Panc1 (cell line): ENCODE results near the gene ZNF552. TPM values are rescaled to one million over a fixed set of nuclear protein-coding genes. Genes with fewer than 3 reads are reported as not detected.
"Not testable (repeated sequence)": the region's sequence is repeated elsewhere in the genome, so short reads cannot be mapped to it uniquely, and the experiment has no call there.

ENCODE experiments used
- ATAC-seq: fragments of 200-7000 bp; cut with Tn5 transposase; 2 replicates; pipeline ENCODE4 v1.9.1; 2020; ENCODE audit warnings: mild to moderate bottlenecking, moderate library complexity
- BruUV-seq: library from RNA; stranded (reverse); fragments of 400-500 nt; replicated peaks from 2 replicates; lab custom pipeline; 2021; lab: Mats Ljungman, UMichigan
- CTCF ChIA-PET: fragments of 300-600 bp; sonication (Branson Sonifier 250); formaldehyde crosslinking; loops from one replicate; lab custom pipeline; 2022; ENCODE audit warnings: antibody characterized with exemption; lab: Charles Lee
- POLR2A ChIA-PET: fragments of 300-600 bp; sonication (Branson Sonifier 250); formaldehyde crosslinking; loops from one replicate; lab custom pipeline; 2022; ENCODE audit warnings: antibody characterized with exemption; lab: Charles Lee
- DNase-seq: peaks from one replicate; pipeline ENCODE4 v3.0.0-alpha.2; 2010; ENCODE audit warnings: low read depth, low spot score
- H3K27ac ChIP-seq: 2 replicates; pipeline ENCODE4 v1.5.1; 2011; ENCODE audit warnings: mild to moderate bottlenecking, low read length, inconsistent platforms
- H3K27me3 ChIP-seq: fragments of 200-500 bp; sonication (Bioruptor generic); 2 replicates; pipeline ENCODE4 v1.6.0; 2014; ENCODE audit warnings: low read length, inconsistent platforms; ENCODE audit not compliant: control insufficient read depth, insufficient read depth
- H3K36me3 ChIP-seq: fragments of 200-500 bp; sonication (Bioruptor generic); 2 replicates; pipeline ENCODE4 v1.5.1; 2014; ENCODE audit warnings: inconsistent platforms, mild to moderate bottlenecking, low read length, moderate library complexity; ENCODE audit not compliant: control insufficient read depth, insufficient read depth
- H3K4me1 ChIP-seq: 2 replicates; pipeline ENCODE4 v1.5.1; 2011; ENCODE audit warnings: inconsistent platforms, mild to moderate bottlenecking, low read length, moderate library complexity; ENCODE audit not compliant: control insufficient read depth, insufficient read depth
- H3K4me3 ChIP-seq, 2 experiments: 2 replicates each; pipeline ENCODE4 v1.5.1; 2011 to 2012; ENCODE audit warnings: low read depth in 2 of 2, low read length in 2 of 2, mild to moderate bottlenecking in 2 of 2, inconsistent platforms in 1 of 2, moderate library complexity in 1 of 2
- H3K9me3 ChIP-seq: fragments of 200-500 bp; sonication (Bioruptor generic); 2 replicates; pipeline ENCODE4 v1.5.1; 2014; ENCODE audit warnings: low read depth, mild to moderate bottlenecking, inconsistent platforms, low read length, moderate library complexity; ENCODE audit not compliant: control insufficient read depth, insufficient read depth
- POLR2AphosphoS5 ChIP-seq: IDR thresholded peaks from 2 replicates; pipeline ENCODE4 v1.6.1; 2012; ENCODE audit warnings: mild to moderate bottlenecking, low read depth, low read length, moderate library complexity
- SIN3A ChIP-seq: IDR thresholded peaks from 2 replicates; pipeline ENCODE4 v1.6.1; 2012; ENCODE audit warnings: low read depth, mild to moderate bottlenecking, low read length, moderate library complexity, borderline replicate concordance; ENCODE audit not compliant: insufficient read depth
- TCF7L2 ChIP-seq: IDR thresholded peaks from 2 replicates; pipeline ENCODE4 v1.6.1; 2011; ENCODE audit warnings: mild to moderate bottlenecking, low read depth, low read length, inconsistent platforms
- in situ Hi-C: cut with HindIII; loops from 2 replicates; pipeline ENCODE4 v1.10.0; 2016; ENCODE audit warnings: low sequenced_read_pairs, low pct_unique_long_range_greater_than_20kb
- intact Hi-C: fragments of 100-400 bp; cut with micrococcal nuclease; formaldehyde crosslinking; loops from one replicate; pipeline ENCODE4 v1.10.0; 2022; ENCODE audit not compliant: unreplicated experiment
- total RNA-seq: library from RNA; stranded (reverse); gene quantifications from one replicate; pipeline ENCODE4 v1.2.1, GENCODE V29; 2021; ENCODE audit not compliant: unreplicated experiment
- TF ChIP-seq, protein P1 (sequence below): fragments of 450-650 bp; IDR thresholded peaks from 2 replicates; pipeline ENCODE4 v1.5.1; 2017; ENCODE audit warnings: mild to moderate bottlenecking
- TF ChIP-seq, protein P2 (sequence below), 2 experiments: IDR thresholded peaks; 2 replicates each; pipeline ENCODE4 v1.6.1; 2011 to 2012; ENCODE audit warnings: low read depth in 2 of 2, control low read depth in 1 of 2, low read length in 1 of 2, mild to moderate bottlenecking in 1 of 2, moderate library complexity in 1 of 2; ENCODE audit not compliant: insufficient read depth in 1 of 2

Gene ZNF552
- total RNA-seq, 1 experiment from 2014 or later, result 7.5 TPM

DNA sequence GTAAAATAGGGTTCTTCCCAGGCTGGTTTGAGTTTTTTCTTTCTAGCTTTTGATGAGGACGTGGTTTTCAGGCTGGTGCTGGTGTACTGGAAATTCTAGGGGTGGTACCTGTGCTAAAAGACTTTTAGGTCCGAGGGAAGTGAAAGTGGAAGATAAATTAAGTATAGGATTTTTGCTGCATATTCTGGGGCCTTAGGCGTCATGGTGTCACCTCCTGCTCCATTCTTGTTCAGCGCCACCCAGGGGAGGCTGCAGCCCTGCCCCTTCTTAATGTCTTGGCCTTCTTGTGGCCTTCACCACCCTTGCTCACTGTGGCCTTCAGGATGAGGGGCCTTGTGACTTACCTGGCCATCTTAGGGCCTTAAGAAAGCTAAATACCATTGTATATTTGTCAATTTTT lies 12.4 kb downstream of the ZNF552 start:
- no peaks in the 10 kb centered on the region for H3K9me3 ChIP-seq
- no TSS peak for BruUV-seq
- ChIA-PET POLR2A (no interaction called here), CTCF (interaction anchor here (0.6 kb wide), 1 partner anchor 393 kb away, joined by 3 read pairs; no protein-coding TSS in a partner anchor)
- no peaks in the 10 kb centered on the region for H3K36me3 ChIP-seq
- H3K27ac ChIP-seq, result no peak overlapping the region
- intact Hi-C loops, result no loop called here
- H3K4me1 ChIP-seq, result peaks cover 6% of the 10 kb centered on the region; the same call in 1 of the 2 replicates
- H3K4me3 ChIP-seq, result no peak overlapping the region
- DNase-seq (no peak), ATAC-seq (no peak)
- H3K27me3 ChIP-seq, result no peaks in the 10 kb centered on the region
- in situ Hi-C loops, result no loop called here
- TF ChIP-seq, protein P1, sequence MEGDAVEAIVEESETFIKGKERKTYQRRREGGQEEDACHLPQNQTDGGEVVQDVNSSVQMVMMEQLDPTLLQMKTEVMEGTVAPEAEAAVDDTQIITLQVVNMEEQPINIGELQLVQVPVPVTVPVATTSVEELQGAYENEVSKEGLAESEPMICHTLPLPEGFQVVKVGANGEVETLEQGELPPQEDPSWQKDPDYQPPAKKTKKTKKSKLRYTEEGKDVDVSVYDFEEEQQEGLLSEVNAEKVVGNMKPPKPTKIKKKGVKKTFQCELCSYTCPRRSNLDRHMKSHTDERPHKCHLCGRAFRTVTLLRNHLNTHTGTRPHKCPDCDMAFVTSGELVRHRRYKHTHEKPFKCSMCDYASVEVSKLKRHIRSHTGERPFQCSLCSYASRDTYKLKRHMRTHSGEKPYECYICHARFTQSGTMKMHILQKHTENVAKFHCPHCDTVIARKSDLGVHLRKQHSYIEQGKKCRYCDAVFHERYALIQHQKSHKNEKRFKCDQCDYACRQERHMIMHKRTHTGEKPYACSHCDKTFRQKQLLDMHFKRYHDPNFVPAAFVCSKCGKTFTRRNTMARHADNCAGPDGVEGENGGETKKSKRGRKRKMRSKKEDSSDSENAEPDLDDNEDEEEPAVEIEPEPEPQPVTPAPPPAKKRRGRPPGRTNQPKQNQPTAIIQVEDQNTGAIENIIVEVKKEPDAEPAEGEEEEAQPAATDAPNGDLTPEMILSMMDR, result no peak
- TF ChIP-seq, protein P2, sequence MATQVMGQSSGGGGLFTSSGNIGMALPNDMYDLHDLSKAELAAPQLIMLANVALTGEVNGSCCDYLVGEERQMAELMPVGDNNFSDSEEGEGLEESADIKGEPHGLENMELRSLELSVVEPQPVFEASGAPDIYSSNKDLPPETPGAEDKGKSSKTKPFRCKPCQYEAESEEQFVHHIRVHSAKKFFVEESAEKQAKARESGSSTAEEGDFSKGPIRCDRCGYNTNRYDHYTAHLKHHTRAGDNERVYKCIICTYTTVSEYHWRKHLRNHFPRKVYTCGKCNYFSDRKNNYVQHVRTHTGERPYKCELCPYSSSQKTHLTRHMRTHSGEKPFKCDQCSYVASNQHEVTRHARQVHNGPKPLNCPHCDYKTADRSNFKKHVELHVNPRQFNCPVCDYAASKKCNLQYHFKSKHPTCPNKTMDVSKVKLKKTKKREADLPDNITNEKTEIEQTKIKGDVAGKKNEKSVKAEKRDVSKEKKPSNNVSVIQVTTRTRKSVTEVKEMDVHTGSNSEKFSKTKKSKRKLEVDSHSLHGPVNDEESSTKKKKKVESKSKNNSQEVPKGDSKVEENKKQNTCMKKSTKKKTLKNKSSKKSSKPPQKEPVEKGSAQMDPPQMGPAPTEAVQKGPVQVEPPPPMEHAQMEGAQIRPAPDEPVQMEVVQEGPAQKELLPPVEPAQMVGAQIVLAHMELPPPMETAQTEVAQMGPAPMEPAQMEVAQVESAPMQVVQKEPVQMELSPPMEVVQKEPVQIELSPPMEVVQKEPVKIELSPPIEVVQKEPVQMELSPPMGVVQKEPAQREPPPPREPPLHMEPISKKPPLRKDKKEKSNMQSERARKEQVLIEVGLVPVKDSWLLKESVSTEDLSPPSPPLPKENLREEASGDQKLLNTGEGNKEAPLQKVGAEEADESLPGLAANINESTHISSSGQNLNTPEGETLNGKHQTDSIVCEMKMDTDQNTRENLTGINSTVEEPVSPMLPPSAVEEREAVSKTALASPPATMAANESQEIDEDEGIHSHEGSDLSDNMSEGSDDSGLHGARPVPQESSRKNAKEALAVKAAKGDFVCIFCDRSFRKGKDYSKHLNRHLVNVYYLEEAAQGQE (IDR thresholded peaks at IDR 0.05; ENCODE audit: insufficient read depth in 1 of 2, low read depth in 2 of 2, low read length in 1 of 2), result no peak
- TF ChIP-seq POLR2AphosphoS5 (no peak), SIN3A (no peak), TCF7L2 (no peak)

DNA sequence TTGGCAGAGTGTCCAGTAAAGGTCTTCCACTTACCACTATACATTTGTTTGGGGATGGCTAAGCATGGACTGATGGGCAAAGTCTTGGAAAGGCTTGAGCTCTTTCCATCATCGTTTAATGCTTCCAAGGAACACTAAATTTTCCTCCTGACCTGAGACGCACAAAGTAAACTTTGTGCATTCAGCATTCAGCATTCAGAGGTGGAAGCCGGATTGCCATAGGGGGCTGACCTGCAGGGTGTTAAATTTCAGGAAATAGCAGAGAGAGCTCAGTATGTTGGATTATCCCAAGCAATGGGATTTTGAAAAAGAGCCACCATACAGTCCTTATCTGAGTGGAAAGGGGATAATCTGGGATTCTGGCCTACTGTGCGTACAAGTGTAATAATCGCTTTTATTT lies 14.0 kb downstream of the ZNF552 start:
- ChIA-PET POLR2A (no interaction called here), CTCF (interaction anchor here (0.5 kb wide), 1 partner anchor 418 kb away, joined by 5 read pairs; no protein-coding TSS in a partner anchor)
- Histone ChIP-seq H3K27me3 (no peaks in the 10 kb centered on the region), H3K9me3 (no peaks in the 10 kb centered on the region), H3K27ac (no peak overlapping the region), H3K36me3 (no peaks in the 10 kb centered on the region), H3K4me1 (peaks cover 6% of the 10 kb centered on the region; the same call in 1 of the 2 replicates), H3K4me3 (no peak overlapping the region)
- TF ChIP-seq SIN3A, result no peak
- TF ChIP-seq, protein P2 (IDR thresholded peaks at IDR 0.05; ENCODE audit: insufficient read depth in 1 of 2, low read depth in 2 of 2, low read length in 1 of 2), result no peak
- no peak for TF ChIP-seq POLR2AphosphoS5
- no peak for TF ChIP-seq TCF7L2
- TF ChIP-seq, protein P1, result no peak
- ATAC-seq (no peak), DNase-seq (no peak)
- intact Hi-C loops, result no loop called here
- in situ Hi-C loops, result no loop called here
- no TSS peak for BruUV-seq

DNA sequence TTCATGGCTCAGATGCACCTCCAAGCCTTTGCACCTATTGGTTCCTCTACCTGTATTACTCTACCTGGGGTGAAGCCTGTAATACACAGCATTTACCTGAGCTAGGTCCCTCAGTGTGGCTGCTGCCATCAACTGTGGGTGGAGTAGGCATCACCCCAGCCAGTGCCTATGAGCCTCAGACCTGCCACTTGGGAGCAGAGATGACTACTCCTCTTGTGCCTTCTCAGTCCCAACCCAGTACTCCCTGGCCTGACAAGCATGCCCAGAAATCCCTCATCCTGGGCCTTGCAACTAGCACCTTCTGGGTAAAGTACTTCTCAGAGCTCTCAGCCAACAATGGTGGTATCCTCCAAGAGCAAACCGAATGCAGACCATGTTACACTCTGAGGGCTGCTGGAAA lies 18.1 kb downstream of the ZNF552 start:
- DNase-seq, H3K9me3 ChIP-seq, in situ Hi-C loops: not testable (repeated sequence)

More for the DNA sequence above, 18.1 kb downstream of the ZNF552 start:
- ATAC-seq, BruUV-seq, H3K27me3 ChIP-seq, H3K36me3 ChIP-seq, H3K4me3 ChIP-seq, H3K4me1 ChIP-seq, CTCF ChIA-PET, H3K27ac ChIP-seq, intact Hi-C loops, POLR2A ChIA-PET: not testable (repeated sequence)
